Left lobe of liver (tissue), 2 donors: Measurements from ENCODE around the gene CACNG5. TPM values are rescaled to one million over a fixed set of nuclear protein-coding genes. Genes with fewer than 3 reads are reported as not detected.

Experiments
- ATAC-seq: fragments of 200-7000 bp; cut with Tn5 transposase; one replicate; pipeline ENCODE4 v1.9.1; 2020; ENCODE audit warnings: mild to moderate bottlenecking, moderate library complexity
- DNase-seq: peaks from one replicate; pipeline ENCODE4 v3.0.0-alpha.2; 2020; ENCODE audit warnings: low spot score
- total RNA-seq: library from RNA; stranded (reverse); gene quantifications from one replicate; pipeline ENCODE4 v1.2.1, GENCODE V29; 2021
- donor health status: DM: no; HTN: no; CAD: no; lungs with moderate emphysema.
- donor health status: DM: no; HTN: yes; CAD: no.

Gene CACNG5
- total RNA-seq, 1 donor from 2014 or later, result not detected

DNA sequence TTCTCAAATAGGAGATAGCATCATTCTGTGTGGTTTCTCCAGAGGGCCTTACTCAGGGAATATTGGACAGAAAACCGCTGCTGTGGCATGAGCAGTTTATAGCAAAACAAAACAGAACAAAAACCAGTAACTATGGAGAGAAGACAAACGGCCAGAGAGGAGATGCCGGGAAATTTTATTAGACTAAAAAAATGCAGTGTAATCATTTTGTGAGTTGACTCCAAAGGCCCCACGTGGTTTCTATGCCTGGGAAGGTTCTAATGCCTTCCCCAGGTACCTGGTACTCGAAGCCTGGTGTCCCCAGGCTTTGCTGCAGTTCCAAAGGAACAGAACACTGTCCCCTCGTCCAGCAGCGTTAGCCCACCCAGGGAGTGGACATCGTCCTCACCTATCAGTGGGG lies 12.9 kb upstream of the CACNG5 start:
- DNase-seq (no peak), ATAC-seq (no peak)

DNA sequence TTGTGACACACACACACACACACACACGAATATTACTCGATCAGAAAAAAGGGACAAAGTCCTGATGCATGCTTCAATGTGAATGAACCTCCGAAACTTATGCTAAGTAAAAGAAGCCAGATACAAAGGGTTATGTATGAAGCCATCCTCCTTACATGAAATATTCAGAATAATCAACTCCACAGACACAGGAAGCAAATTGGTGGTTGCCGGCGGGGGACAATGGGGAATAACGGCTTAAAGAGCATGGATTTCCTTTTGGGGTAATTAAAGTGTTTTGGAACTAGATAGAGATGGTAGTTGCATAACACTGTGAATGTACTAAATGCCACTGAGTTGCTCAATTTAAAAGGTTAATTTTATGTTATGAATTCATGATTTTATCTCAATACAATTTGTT lies 8.1 kb upstream of the CACNG5 start:
- ATAC-seq (no peak), DNase-seq (no peak)

DNA sequence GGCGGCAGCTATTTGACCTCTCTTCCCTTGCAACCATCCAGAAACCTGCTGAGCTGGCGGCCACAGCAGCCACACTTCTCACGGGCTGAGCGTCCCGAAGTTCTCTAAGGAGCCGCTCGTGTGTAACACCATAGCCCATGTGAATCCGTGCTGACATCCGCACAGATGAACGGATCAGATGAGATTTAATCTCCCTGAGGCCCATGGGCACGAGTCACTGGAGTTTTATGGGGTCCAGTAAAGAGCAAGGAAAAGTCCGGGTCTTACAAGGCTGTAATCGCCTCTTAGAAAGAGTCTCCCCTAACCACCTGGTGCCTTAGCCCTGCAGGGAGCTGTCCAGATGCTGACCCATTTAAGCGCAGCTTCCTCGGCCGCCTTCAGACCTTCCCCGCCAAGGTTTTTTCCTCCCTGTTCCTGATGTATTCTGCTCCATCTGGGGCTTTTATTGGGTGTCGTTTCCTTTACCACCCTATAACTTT lies 5.5 kb upstream of the CACNG5 start:
- no peak for DNase-seq
- ATAC-seq, result peak; percentile 92

DNA sequence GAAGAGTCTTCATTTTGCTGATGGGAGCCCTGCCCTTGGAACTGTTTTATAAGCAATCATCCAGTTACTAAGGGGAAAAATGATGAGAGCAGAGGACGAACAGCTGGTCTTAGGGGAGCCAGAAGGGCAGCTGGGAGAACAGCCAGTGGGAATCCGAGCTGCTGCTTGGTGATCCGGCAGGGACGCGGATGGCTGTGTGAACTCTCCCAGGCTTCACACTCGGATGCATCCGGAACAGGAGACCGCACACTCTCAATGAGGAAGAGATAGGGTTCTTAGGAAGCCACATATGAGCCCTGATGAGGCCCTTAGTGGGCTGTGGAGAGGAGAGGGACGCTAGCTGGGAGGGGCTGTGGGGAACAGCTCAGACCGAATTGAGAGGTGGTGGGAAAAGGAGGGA lies 5.0 kb upstream of the CACNG5 start:
- ATAC-seq (peak; percentile 11), DNase-seq (no peak)

DNA sequence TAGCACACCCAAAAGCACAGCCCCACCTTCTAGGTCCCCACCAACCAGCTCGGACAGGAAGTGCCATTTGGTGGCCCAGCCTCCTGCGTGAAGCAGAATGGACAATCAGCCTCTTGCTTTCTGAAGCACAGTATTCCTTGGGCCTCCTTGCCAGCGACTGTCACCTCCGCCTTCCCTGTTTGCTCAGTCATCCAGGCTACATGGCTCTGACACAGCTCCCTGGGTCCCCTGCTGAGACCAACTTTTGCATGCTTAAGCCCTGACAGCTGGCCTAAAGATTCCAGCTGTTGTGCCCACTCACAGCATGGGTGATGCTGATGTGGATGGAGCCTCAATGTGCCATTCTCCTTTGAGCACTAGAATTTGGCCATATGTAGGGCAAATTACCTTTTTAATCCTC lies 4.5 kb upstream of the CACNG5 start:
- ATAC-seq, result no peak
- no peak for DNase-seq

DNA sequence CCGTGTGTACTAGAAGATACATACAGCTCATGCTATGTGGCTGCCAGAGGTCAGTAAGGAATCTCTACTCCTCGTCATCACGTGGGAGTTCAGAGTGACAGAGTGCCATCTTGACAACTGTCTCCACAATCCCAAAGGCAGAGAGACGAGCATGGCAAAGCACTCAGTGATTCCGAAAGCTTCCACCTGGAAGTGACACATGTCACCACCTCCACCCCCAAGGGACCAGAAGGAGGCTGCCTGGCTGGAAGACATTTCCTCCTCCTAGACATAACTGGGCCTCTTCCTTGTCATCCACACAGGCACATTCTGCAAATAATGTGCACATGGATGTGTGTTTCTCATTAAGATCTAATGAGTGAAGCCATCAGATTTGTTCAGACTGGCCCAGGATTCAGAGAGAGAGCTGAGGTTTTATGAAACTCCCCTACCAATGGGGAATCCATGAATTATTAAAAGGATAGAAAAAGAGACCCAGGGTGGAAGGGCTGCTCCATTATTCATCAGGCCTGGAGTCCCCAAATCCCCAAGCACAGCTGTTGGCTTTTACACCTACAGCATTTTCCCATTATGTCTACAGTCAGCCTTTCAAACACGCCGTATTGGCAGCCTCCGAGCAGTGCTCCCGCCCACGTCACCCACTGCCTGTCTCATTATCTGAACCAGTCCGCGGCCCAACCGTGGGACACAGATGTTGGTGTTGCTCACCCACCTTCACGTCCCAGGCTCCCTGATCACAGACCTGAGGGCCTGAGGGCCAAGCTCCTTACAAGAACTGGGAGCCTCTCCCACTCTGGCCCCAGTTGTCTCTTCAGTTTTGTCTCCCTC lies 3.3 kb upstream of the CACNG5 start:
- DNase-seq, result no peak
- no peak for ATAC-seq

DNA sequence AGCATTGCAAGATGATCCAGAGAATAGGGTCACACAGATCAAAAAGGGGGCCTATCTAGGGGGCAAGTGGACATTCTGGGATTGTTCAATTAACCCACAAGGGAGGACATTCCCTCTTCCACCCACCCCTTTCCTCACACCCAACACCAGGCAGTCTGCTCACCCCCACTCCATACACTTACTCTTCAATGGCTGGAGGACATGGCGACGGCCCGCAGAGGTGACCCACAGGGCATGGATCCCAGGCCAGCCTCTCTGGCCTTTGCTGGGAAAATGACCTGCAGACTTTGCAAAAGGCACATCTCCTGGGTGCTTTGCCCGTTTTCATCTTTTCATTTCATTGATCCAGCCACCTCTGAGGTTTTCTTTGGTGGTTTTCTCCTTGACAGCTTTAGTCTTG lies 1.7 kb upstream of the CACNG5 start:
- no peak for ATAC-seq
- no peak for DNase-seq

DNA sequence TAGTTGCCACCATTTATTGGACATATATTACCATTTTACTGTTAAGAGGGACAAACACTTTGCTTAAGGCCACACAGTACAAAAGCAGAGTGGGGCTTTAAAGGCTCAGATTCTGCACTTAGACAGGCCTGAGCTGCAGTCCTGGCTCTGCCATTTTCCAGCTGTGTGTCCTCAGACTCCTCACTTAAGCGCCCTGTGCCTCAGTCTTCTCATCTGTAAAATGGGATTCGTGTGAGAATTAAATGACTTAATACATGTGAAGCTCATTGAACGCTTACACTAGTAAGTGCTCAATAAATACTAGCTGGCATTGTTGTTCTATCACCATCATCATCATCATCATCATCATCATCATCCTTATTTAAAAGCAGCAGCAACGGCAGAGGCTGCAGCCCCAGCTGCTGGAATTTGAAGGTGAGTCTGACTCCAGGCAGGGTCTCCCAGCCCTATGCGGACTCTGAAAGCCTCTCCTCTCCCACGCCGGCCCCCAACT lies 445 bp upstream of the CACNG5 start:
- ATAC-seq (no peak), DNase-seq (no peak)

DNA sequence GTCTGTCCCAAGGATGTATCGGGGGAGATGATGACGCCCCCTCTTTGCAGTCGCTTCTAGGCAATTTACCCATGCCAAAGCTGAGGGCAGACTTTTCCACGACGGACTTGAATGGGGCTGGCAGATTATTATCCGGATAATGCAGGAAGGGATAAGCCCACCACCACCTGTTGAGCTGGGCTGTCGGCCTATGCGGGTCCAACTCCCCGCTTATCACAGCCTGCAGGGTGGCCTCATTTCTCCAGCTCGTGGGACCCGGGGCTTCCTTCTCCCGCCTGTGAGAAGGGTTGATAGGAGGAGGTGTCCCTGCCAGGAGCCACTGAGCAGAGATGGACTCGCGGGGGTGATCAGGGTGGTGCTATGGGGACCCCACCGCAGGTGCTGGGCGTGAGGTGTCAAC lies 559 bp downstream of the CACNG5 start:
- DNase-seq (no peak), ATAC-seq (no peak)

DNA sequence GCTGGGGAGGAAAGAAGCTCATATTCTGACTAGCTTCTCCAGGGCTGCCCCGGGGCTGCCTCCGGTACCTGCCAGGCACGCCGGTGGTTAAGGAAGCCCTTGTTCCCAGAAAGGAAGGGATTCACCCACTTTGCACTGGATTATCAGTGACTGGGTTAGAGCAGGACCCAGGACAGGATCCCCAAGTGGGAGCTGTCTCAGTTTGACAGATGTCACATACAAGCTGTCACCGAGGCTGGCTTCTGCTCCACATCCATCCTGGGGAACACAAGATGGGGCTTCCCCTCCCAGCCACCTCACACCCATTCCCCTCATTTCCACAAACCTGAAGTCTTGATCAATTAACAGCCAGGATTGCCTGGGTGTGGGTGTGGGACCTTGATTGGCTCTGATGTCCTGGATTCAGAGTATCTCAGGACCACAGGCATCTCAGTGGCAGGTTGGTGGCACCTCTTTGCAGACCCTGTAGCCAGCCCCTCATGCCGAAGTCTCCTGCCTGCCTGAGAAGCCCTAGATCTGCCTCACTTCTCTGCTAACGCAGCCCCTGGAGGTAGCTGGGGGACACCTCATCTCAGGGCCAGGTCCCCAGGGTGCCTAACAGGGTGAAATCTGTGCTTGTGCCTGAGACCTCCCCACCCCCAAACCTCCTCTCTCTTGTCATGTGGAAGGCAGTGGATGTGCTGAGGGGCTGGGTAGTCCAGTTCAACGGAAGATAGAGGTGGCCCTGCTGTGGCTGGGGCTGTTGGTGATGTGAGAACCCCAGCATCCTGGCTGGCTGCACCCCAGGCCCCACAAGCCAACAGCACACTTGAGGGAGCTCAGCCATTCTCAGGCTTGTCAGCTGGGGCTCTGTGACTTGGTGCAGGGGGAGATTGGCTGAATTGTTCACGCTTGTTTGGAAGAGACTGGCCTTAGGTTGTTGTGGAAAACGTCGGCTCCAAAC lies 1.4 kb downstream of the CACNG5 start:
- ATAC-seq, result no peak
- DNase-seq, result no peak

DNA sequence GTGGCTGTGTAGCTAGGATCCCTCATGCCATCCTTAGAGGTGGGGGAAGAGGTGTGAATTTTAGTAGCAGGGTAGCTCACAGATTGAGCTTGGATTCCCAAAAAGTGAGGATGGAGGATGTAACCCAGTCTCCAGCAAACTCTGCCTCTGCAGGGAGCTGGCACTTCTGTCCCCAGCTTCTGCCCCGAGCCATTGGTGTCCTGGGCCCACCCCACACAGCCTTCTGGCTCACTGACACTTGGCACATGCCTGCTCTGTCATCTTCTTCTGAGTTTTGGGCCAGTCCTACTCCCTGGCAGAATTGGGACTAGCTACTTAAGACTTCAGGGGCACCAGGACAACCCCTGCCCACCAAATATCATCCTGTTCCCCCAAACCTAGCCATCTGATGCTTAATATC lies 2.3 kb downstream of the CACNG5 start:
- DNase-seq (no peak), ATAC-seq (no peak)

DNA sequence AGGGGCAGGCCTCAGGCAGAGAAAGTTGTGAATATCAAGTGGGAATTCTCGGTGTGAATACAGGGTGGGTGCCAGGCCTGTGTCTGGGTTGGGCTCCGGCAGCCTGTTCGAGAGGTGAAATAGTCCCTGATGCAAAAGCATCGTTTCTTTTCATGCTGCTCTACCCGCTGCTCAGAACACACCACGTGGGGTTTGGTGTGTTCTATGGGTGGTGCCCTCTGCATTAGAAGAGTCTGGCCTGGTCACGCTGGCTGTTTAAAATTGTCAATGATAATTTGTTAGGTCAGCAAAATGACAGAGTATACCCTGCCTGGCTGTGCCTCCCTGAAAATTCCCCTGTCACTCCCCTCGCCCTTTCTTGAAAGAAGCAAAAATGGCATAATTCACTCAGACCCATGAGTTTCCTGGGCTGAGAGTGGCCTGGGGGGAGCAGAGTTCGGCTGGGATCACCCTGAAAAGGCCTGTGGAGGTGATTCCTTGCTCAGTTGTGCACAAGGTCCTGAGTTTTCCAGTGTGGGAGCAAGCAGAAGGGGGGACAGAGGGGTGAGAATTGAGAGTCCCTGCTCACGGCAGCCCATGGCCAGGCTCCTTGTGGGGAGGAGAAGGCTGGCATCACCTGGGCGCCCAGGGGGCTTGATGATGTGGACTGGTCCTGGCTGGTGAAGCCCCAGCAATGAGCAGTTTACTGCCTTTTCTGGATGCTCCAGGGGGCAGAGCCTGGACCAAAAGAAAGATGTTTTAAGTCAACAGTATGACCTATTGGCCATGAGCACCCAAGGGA lies 3.2 kb downstream of the CACNG5 start:
- DNase-seq (no peak), ATAC-seq (no peak)

DNA sequence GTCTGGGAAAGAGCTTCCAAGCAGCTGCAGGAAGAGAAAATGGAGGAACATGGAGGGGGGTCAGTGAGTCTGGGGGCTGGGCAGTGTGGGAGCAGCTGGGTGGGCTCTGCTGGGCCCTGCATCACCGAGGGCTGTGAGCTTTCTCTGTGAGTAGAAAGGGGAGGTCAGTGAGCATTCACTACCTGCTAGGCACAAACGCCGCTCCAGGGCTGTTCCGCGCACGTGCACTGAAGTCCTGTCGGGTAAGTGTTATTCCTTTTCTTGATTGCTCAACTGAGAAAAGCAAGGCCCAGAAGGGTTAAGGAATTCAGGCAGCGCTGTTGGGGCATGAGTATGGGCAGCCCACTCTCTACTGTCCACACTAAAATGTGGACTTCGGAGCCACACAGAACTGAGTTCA lies 4.7 kb downstream of the CACNG5 start:
- DNase-seq (no peak), ATAC-seq (no peak)

DNA sequence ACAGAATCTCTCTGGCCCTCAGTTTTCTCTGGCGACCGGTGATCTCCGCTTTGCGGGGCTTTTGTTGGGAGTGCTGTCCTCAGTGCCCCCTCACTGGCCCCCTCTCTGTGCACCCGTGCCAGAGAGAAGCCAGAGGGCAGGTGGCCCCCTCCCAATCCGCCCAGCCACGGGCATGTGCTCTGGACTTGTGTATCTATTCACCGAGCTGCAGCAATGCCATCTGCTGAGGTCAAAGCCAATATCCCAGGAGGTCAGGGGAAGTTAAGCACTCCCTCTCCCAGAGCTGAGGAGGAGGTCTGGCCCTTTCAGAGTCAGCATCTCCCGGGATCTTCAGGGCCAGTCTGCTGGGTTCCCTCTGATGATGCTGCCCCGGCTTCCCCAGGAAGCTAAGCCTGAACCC lies 5.1 kb downstream of the CACNG5 start:
- DNase-seq (no peak), ATAC-seq (no peak)

DNA sequence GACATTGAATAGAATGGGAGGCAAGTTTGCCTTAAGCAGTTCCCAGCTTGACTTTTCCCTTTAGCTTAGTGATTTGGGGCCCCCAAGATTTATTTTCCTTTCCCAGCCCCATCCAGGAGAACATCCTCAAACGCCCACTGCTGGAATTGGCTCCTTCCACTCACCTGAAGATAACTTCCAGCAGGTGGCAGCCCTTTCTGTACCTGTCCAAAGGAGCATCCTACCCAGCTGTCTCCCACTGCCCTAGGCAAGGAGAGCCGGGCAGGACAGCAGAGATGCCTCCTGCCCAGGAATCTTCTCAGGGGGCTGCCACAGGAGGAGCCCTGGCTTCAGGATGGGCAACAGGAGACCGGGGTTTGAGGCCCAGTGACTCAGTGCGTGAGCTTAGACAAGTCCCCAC lies 6.4 kb downstream of the CACNG5 start:
- no peak for ATAC-seq
- no peak for DNase-seq

DNA sequence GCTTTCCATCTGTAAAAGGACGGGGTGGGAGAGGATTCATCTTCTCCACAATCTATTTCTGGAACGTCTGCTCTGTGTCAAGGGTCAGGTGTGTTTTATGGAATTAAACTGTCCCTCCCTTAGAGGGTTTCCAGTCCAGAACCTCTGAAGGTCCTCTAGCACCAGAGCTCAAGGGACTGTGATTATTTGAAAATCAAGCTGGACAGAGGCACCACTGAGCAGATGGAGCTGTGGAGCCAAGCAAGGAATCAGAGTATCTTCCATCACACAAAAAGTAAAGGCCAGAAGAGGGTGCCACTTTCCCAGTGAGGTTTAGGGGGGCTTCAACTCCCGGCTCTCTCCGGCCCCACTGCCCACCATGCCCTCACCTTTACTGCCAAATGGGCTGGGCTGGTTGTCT lies 6.8 kb downstream of the CACNG5 start:
- no peak for DNase-seq
- ATAC-seq, result no peak

DNA sequence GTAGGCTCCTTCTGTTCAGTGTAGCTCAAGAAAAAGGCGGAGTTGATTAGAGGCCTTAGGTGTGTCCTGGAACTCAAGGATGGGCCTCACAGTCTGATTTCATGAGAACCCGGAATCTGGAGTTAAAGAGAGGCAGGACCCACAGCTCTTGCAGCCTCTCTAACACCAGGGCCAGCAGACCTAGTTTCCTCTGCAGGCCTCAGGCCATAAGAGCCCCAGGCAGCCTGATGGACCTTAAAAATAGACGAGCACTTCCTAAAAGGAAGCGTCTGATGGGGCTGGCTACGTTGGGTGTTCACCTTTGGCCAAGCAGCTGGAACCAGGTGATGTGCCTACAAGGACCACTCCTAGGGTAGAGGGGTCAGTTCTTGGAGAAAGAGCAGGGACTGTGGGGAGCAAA lies 7.6 kb downstream of the CACNG5 start:
- DNase-seq, result no peak
- ATAC-seq, result no peak

DNA sequence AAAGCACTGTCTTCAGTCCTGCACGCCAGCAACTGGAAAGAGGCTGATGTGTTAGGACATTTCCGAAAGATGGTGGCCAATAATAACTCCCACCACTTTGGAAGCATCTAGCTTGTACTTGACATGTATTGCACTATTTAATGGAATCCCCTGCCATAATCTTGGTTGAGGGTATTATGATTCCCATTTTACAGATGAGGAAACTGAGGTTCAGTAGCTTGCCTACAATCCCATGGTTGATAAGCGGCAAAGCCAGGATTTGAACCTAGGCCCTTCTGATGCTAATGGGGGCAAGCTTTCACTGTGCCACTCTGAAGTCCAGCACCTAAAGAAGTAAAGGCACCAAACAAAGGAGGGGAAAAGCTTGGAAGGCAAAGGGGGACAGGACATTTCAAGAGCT lies 8.0 kb downstream of the CACNG5 start:
- DNase-seq, result no peak

DNA sequence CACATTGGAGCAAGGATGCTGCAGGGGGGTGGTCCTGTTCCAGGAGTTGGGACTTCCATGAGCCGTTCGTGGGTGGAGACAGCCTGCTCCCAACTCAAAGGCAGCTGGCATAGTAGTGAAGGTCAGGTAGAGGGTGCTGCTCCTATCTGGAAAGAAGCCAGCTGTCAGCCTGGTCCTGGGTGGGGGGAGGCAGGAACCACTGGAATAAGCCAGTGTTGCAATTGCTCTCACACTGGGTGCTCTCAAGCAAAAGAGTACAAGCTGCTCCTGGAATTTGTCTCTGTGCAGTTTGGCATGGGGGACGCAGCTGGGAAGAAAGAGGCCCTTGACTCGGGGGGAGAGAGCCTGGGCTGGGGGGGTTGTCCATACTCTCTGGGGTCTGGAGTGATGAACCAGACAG lies 8.7 kb downstream of the CACNG5 start:
- peak; percentile 18 for DNase-seq
- ATAC-seq, result no peak

More for the DNA sequence above, 8.0 kb downstream of the CACNG5 start:
- no peak for ATAC-seq

DNA sequence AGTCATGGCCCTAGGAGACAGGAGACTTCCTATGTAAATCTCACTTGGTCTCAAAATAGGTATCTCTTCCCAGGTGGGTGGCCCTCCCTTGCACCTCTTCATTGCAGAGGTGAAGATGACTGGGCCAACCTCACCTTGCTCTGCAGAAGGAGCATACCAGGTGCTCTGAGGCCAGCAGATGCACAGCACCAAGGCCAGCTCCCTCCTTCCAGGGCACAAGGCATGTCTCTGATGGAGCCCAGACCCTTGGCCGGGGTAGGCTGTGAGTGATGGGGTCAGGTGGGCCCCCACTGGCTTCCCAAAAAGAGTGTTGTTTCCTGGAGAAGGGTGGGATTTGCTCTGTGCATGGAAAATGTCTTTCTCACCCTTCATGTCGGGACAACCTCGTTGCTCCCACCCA lies 12.8 kb downstream of the CACNG5 start:
- no peak for ATAC-seq
- DNase-seq, result no peak

DNA sequence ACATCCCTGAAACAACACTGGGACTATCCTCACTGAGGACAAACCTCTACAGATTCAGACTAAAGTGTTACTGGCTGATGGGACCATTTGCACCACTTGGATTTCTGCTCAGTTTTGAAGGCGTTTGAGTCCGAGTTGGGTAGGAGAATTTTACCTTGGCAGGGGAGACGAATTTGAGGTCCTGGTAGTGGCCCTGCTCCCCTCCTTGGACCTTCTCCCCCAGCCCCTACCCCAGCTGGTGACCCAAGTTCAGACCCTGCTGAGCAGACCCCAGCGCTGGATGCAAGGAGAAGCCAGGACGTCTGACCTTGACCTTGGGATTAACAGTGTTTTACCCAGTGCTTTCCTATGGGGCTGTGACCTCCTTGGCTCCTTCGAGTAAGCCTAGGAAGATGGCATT lies 13.6 kb downstream of the CACNG5 start:
- peak; percentile 10 for DNase-seq
- ATAC-seq, result no peak
